K562 (cell line): ENCODE measurements around the gene SLC25A11. TPM values are rescaled to one million over a fixed set of nuclear protein-coding genes. Genes with fewer than 3 reads are reported as not detected.
A peak's percentile ranks its signal among the peaks of the same experiment; 100 is the strongest.

ENCODE experiments used
- CEBPB ChIP-seq: fragments of 450-650 bp; IDR thresholded peaks from 2 replicates; pipeline ENCODE4 v1.6.1; 2016; ENCODE audit warnings: missing genetic modification characterization, missing compliant biosample characterization
- FOXJ3 ChIP-seq: sonication (generic); formaldehyde crosslinking; IDR thresholded peaks from 2 replicates; pipeline ENCODE4 v1.4.0; 2020; ENCODE audit warnings: mild to moderate bottlenecking, missing genetic modification reagents
- KLF13 ChIP-seq: fragments of 450-650 bp; IDR thresholded peaks from 2 replicates; pipeline ENCODE4 v1.6.1; 2016; ENCODE audit warnings: missing genetic modification characterization, low read depth, mild to moderate bottlenecking, missing compliant biosample characterization, moderate library complexity, borderline replicate concordance
- L3MBTL2 ChIP-seq: fragments of 450-650 bp; IDR thresholded peaks from 2 replicates; pipeline ENCODE4 v1.6.1; 2016; ENCODE audit warnings: mild to moderate bottlenecking, moderate library complexity
- NFE2 ChIP-seq: IDR thresholded peaks from 2 replicates; pipeline ENCODE4 v1.6.1; 2014; ENCODE audit warnings: antibody characterized with exemption, low read depth
- PRDM10 ChIP-seq: fragments of 450-650 bp; IDR thresholded peaks from 2 replicates; pipeline ENCODE4 v1.6.1; 2018; ENCODE audit not compliant: partially characterized antibody
- SMARCB1 ChIP-seq: IDR thresholded peaks from 2 replicates; pipeline ENCODE4 v1.6.1; 2011; ENCODE audit warnings: improper control_type of control experiment, low read depth; ENCODE audit not compliant: insufficient read length
- SOX6 ChIP-seq: fragments of 450-650 bp; IDR thresholded peaks from 2 replicates; pipeline ENCODE4 v1.6.1; 2014; ENCODE audit warnings: mild to moderate bottlenecking
- TEAD2 ChIP-seq: fragments of 450-650 bp; IDR thresholded peaks from 2 replicates; pipeline ENCODE4 v1.6.1; 2016; ENCODE audit warnings: missing genetic modification characterization, control low read depth, missing compliant biosample characterization
- WHSC1 ChIP-seq: IDR thresholded peaks from one replicate; pipeline ENCODE4 v1.6.1; 2012; ENCODE audit warnings: low read length, control low read depth, inconsistent platforms
- ZFP1 ChIP-seq: fragments of 450-650 bp; formaldehyde crosslinking; IDR thresholded peaks from 2 replicates; pipeline ENCODE4 v1.4.0; 2020; ENCODE audit warnings: mild to moderate bottlenecking, mixed read lengths
- ZNF197 ChIP-seq: fragments of 200-800 bp; sonication (Bioruptor generic); IDR thresholded peaks from 2 replicates; pipeline ENCODE4 v1.6.1; 2016; ENCODE audit warnings: low read depth, missing genetic modification characterization, missing compliant biosample characterization
- ZNF239 ChIP-seq: fragments of 250-450 bp; sonication (Bioruptor Pico); IDR thresholded peaks from 2 replicates; pipeline ENCODE4 v1.4.0; 2020; ENCODE audit warnings: mild to moderate bottlenecking
- ZNF274 ChIP-seq: IDR thresholded peaks from 2 replicates; pipeline ENCODE4 v1.6.1; 2011; ENCODE audit warnings: low read depth, mild to moderate bottlenecking, low read length, moderate library complexity, borderline replicate concordance
- ZNF586 ChIP-seq: fragments of 450-650 bp; formaldehyde crosslinking; conservative IDR thresholded peaks from 2 replicates; pipeline ENCODE4 v1.4.0; 2020; ENCODE audit warnings: mild to moderate bottlenecking, moderate library complexity
- ZNF75A ChIP-seq: fragments of 450-650 bp; formaldehyde crosslinking; IDR thresholded peaks from 2 replicates; pipeline ENCODE4 v1.4.0; 2020; ENCODE audit warnings: mild to moderate bottlenecking
- polyA plus RNA-seq, 8 experiments: library from polyadenylated mRNA; depleted of rRNA in 4 of 8; stranded (reverse) in 5 of 8; unstranded in 3 of 8; fragments of >200 nt; fragmentation: Nextera tagmentation in 2 of 8; fragmentation: Illumina TruSeq in 1 of 8; extraction: Ambion mirVana in 2 of 8; extraction: Trizol in 1 of 8; gene quantifications; 2 replicates each; pipeline versions ENCODE4 v1.2.1 to v1.2.3, GENCODE V29; 2011 to 2014; ENCODE audit warnings: inconsistent platforms in 1 of 8, missing spikeins in 1 of 8
- total RNA-seq, 7 experiments: library from RNA; depleted of rRNA in 6 of 7; stranded (reverse); fragments of >200 nt in 6 of 7; fragmentation: Illumina TruSeq in 2 of 7; extraction: Trizol in 2 of 7; gene quantifications; 2 replicates each; pipeline versions ENCODE4 v1.2.1 to v1.2.3, GENCODE V29; 2011 to 2021; ENCODE audit warnings: low replicate concordance in 1 of 7
- TF ChIP-seq, protein P1 (sequence below): fragments of 250-450 bp; sonication (Bioruptor Pico); IDR thresholded peaks from 2 replicates; pipeline ENCODE4 v1.5.0; 2021
- TF ChIP-seq, protein P2 (sequence below): fragments of 450-650 bp; formaldehyde crosslinking; IDR thresholded peaks from 2 replicates; pipeline ENCODE4 v1.4.0; 2022; ENCODE audit warnings: missing genetic modification characterization
- TF ChIP-seq, protein P3 (sequence below): fragments of 250-450 bp; sonication (Bioruptor Pico); IDR thresholded peaks from 2 replicates; pipeline ENCODE4 v1.8.0; 2022; ENCODE audit warnings: inconsistent platforms, mild to moderate bottlenecking, moderate library complexity, borderline replicate concordance
- TF ChIP-seq, protein P4 (sequence below), 2 experiments: fragments of 250-450 bp in 1 of 2; fragments of 450-650 bp in 1 of 2; sonication (Bioruptor Pico) in 1 of 2; IDR thresholded peaks; 2 replicates each; pipeline versions ENCODE4 v1.6.1 to v1.8.0; 2016 to 2021; ENCODE audit warnings: mild to moderate bottlenecking in 2 of 2, moderate library complexity in 2 of 2, missing compliant biosample characterization in 1 of 2, missing genetic modification characterization in 1 of 2

Gene SLC25A11
- total and polyA plus RNA-seq, 9 of the 15 experiments (the other 6 are each of a cell fraction or from before 2014, with no cell fraction given) = 3.1 to 56.7 (median 32.9) TPM

- TF ChIP-seq PRDM10 (peak; percentile 15), FOXJ3 (CRISPR knock-in tag) (no peak), KLF13 (tag) (peak; percentile 59; the same call in 1 of the 2 replicates), TEAD2 (tag) (no peak), WHSC1 (no peak), CEBPB (tag) (no peak; the same call in 1 of the 2 replicates), SOX6 (no peak), ZNF239 (CRISPR knock-in tag) (no peak), NFE2 (no peak), ZFP1 (CRISPR knock-in tag) (no peak), ZNF586 (CRISPR knock-in tag) (no peak), ZNF197 (0 out of 2 replicates have a peak, but pooled peaks have one; percentile 14), L3MBTL2 (peak; percentile 51; the same call in 1 of the 2 replicates), ZNF274 (no peak), SMARCB1 (no peak), ZNF75A (no peak)
- TF ChIP-seq, protein P1, sequence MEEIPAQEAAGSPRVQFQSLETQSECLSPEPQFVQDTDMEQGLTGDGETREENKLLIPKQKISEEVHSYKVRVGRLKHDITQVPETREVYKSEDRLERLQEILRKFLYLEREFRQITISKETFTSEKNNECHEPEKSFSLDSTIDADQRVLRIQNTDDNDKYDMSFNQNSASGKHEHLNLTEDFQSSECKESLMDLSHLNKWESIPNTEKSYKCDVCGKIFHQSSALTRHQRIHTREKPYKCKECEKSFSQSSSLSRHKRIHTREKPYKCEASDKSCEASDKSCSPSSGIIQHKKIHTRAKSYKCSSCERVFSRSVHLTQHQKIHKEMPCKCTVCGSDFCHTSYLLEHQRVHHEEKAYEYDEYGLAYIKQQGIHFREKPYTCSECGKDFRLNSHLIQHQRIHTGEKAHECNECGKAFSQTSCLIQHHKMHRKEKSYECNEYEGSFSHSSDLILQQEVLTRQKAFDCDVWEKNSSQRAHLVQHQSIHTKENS (CRISPR knock-in tag) = no peak
- TF ChIP-seq, protein P2, sequence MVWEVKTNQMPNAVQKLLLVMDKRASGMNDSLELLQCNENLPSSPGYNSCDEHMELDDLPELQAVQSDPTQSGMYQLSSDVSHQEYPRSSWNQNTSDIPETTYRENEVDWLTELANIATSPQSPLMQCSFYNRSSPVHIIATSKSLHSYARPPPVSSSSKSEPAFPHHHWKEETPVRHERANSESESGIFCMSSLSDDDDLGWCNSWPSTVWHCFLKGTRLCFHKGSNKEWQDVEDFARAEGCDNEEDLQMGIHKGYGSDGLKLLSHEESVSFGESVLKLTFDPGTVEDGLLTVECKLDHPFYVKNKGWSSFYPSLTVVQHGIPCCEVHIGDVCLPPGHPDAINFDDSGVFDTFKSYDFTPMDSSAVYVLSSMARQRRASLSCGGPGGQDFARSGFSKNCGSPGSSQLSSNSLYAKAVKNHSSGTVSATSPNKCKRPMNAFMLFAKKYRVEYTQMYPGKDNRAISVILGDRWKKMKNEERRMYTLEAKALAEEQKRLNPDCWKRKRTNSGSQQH (CRISPR knock-in tag) = no peak
- TF ChIP-seq, protein P3, sequence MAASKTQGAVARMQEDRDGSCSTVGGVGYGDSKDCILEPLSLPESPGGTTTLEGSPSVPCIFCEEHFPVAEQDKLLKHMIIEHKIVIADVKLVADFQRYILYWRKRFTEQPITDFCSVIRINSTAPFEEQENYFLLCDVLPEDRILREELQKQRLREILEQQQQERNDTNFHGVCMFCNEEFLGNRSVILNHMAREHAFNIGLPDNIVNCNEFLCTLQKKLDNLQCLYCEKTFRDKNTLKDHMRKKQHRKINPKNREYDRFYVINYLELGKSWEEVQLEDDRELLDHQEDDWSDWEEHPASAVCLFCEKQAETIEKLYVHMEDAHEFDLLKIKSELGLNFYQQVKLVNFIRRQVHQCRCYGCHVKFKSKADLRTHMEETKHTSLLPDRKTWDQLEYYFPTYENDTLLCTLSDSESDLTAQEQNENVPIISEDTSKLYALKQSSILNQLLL (CRISPR knock-in tag) = no peak
- TF ChIP-seq, protein P4, sequence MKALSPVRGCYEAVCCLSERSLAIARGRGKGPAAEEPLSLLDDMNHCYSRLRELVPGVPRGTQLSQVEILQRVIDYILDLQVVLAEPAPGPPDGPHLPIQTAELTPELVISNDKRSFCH (CRISPR knock-in tag; IDR thresholded peaks at IDR 0.05) = no peak
- TF ChIP-seq, protein P4 (tag; IDR thresholded peaks at IDR 0.05) = no peak
Measured at GRCh38 chr17:4939796-4940554, at the start of gene SLC25A11, which contains the start of gene RNF167 (continued).
